ENCODE results near the gene B4GALNT4. TPM values are rescaled to one million over a fixed set of nuclear protein-coding genes. Genes with fewer than 3 reads are reported as not detected.

The B4GALNT4 gene
- total and polyA plus RNA-seq, 2 of the 4 experiments (the other 2 are of a cell fraction) = 5.2 to 38.6 TPM

DNA sequence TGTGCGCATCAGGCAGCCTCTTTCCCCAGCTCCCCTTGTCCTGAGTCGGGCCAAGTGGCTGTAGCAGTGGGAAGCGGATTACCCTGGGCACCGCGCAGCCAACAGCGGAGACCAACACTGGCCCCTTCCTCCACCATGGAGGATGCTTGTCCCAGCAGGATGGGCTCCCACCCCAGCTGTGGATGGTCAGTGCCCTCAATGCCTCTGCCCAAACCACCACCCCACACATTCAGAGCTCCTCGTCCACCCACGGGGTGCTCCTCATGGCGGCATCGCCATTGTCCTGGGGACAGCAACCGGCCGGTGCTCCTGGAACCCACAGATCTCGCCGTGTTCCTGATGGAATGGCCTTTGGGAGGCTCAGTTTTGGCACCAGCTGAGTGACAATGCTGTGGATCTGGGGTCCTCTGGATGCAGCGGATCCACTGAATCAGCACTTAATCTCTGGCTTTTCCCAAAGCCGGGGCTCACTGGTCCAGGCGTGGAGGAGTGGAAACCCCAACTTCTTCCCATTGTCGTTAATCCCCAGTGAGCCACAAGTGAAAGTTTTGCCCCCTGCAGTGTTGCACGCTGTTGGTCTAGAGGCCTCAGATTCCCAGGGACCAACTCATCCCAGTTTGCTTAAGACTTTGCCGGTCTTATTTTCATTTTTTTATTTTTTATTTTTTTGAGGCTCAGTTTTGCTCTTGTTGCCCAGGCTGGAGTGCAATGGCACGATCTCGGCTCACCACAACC, 4.1 kb upstream of the B4GALNT4 start (continued):
- no peak for TF ChIP-seq RCOR1 (IDR thresholded peaks at IDR 0.05; ENCODE audit: insufficient replicate concordance, low read length)

DNA sequence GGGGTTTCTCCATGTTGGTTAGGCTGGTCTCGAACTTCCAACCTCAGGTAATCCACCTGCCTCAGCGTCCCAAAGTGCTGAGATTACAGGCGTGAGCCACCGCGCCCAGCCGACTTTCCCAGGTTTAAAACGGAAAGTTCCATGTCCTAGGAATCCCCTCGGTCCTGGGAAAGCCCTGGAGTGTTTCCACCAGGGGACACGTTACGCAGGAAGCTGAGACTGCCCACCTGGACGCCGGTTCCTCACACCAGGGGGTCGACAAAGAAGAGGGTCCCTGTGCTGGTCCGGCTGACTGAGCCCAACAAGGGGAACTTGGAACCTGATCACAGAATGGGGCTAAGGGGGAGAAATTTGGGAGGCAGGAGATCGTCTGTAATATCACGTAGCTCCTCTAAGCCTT, 3.5 kb upstream of the B4GALNT4 start:
- no peak overlapping the region for H3K56ac ChIP-seq (ENCODE audit: extremely low read depth, insufficient read depth, low read length)

More for the DNA sequence above, 3.5 kb upstream of the B4GALNT4 start:
- no peak overlapping the region for H4K91ac ChIP-seq (ENCODE audit: insufficient read depth, low read depth, low read length)
- peaks cover 4% of the 10 kb centered on the region; the same call in 1 of the 2 replicates for H4K20me1 ChIP-seq (ENCODE audit: insufficient read depth, low read length)
- no peak overlapping the region for H2AK9ac ChIP-seq (replicated peaks; ENCODE audit: low read depth, low read length, poor library complexity)
- ChIA-PET POLR2A (ENCODE audit: unreplicated experiment) (no interaction called here), CTCF (interaction anchor here (0.7 kb wide), 1 partner anchor 156 kb away, joined by 3 read pairs; no protein-coding TSS in a partner anchor)
- in situ Hi-C loops (cut with MboI; ENCODE audit: low sequenced_read_pairs) = no loop called here
- H3K14ac ChIP-seq (replicated peaks; ENCODE audit: low read depth, low read length) = no peak overlapping the region
- H4K5ac ChIP-seq (ENCODE audit: low read depth, low read length) = no peak overlapping the region
- intact Hi-C loops (cut with micrococcal nuclease) = loop anchor here (10.0 kb wide), 1 partner anchor 79 kb away; the partner anchor contains the start of gene ANO9
- no peak for DNase-seq
- no peak overlapping the region for H3K4me2 ChIP-seq (ENCODE audit: low read depth, low read length)
- no peak overlapping the region for H2AK5ac ChIP-seq (ENCODE audit: low read depth, low read length)
- H3K4ac ChIP-seq (ENCODE audit: low read depth, low read length) = no peak overlapping the region
- no peaks in the 10 kb centered on the region for H3K36me3 ChIP-seq (ENCODE audit: control insufficient read depth, insufficient read depth, low read length)
- H3K9me1 ChIP-seq (ENCODE audit: insufficient read depth, low read length) = no peaks in the 10 kb centered on the region
- TF ChIP-seq RCOR1 (IDR thresholded peaks at IDR 0.05; ENCODE audit: insufficient replicate concordance, low read length) (no peak), RAD21 (IDR thresholded peaks at IDR 0.05; ENCODE audit: low read length) (no peak)
- TF ChIP-seq, protein P1, sequence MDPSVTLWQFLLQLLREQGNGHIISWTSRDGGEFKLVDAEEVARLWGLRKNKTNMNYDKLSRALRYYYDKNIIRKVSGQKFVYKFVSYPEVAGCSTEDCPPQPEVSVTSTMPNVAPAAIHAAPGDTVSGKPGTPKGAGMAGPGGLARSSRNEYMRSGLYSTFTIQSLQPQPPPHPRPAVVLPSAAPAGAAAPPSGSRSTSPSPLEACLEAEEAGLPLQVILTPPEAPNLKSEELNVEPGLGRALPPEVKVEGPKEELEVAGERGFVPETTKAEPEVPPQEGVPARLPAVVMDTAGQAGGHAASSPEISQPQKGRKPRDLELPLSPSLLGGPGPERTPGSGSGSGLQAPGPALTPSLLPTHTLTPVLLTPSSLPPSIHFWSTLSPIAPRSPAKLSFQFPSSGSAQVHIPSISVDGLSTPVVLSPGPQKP (IDR thresholded peaks at IDR 0.05; ENCODE audit: borderline replicate concordance, low read depth, low read length) = no peak
- no peak overlapping the region for H2AFZ ChIP-seq (replicated peaks; ENCODE audit: low read length, poor library complexity)
- no peak overlapping the region for H3K23ac ChIP-seq (ENCODE audit: low read depth, low read length)
- no peak overlapping the region for H3K27ac ChIP-seq (ENCODE audit: insufficient read depth, low read length)
- no peak overlapping the region for H3K18ac ChIP-seq (ENCODE audit: low read depth, low read length)
- H3K4me1 ChIP-seq (ENCODE audit: control insufficient read depth, insufficient read depth, low read length) = peaks cover 7% of the 10 kb centered on the region
- WGBS, 2 experiments (ENCODE audit: extremely low coverage in 2 of 2, insufficient read length in 1 of 2) = 40% methylated on average over 1 of the region's 16 CpGs; no CpG with 5 or more reads in 1 of the 2 experiments
- H3K4me3 ChIP-seq (ENCODE audit: insufficient read depth, low read depth, low read length) = no peak overlapping the region
- H3K9me3 ChIP-seq (ENCODE audit: control insufficient read depth, insufficient read depth, low read length) = peaks cover 2% of the 10 kb centered on the region; the same call in 1 of the 2 replicates
- H3K27me3 ChIP-seq (ENCODE audit: control insufficient read depth, insufficient read depth, low read length) = peaks cover 19% of the 10 kb centered on the region
- no peak overlapping the region for H3K9ac ChIP-seq (ENCODE audit: low read depth, low read length)
- BruUV-seq (replicated peaks) = no TSS peak
- no peak overlapping the region for H2BK5ac ChIP-seq (ENCODE audit: low read depth, low read length, poor library complexity, severe bottlenecking)
- 0 out of 4 replicates have a peak, but pooled peaks cover 0 to 2% of the 10 kb centered on the region in 2 experiments for H3K79me1 ChIP-seq (ENCODE audit: low read depth in 1 of 2, low read length in 2 of 2)
- ATAC-seq (ENCODE audit: low read depth) = no peak
- H4K8ac ChIP-seq (ENCODE audit: low read depth in 2 of 2, low read length in 2 of 2) = no peak overlapping the region
- no peak overlapping the region for H2BK15ac ChIP-seq (ENCODE audit: low read depth, low read length)
- H2BK20ac ChIP-seq (ENCODE audit: low read depth, low read length) = no peak overlapping the region
- H2BK120ac ChIP-seq (ENCODE audit: low read depth, low read length) = no peak overlapping the region
- dilution Hi-C loops (cut with HindIII; ENCODE audit: low sequenced_read_pairs, unreplicated experiment) = no loop called here
